ENCODE measurements around the gene CTNNA3. TPM values are rescaled to one million over a fixed set of nuclear protein-coding genes. Genes with fewer than 3 reads are reported as not detected.

Gene CTNNA3
- total and polyA plus RNA-seq, 3 donors from 2014 or later = 17.8 to 19.4 (median 18.3) TPM

- Histone ChIP-seq H3K4me3 (no peak overlapping the region), H3K27ac (no peak overlapping the region), H3K4me1 (no peaks in the 10 kb centered on the region), H3K36me3 (ENCODE audit: low read depth, missing control alignments) (no peaks in the 10 kb centered on the region), H3K9me3 (no peaks in the 10 kb centered on the region), H3K27me3 (no peaks in the 10 kb centered on the region)
- DNase-seq = no peak
- no peak for TF ChIP-seq POLR2A (IDR thresholded peaks at IDR 0.05)
- TF ChIP-seq CTCF (IDR thresholded peaks at IDR 0.05) = no peak
- intact Hi-C loops (cut with DNase I; ENCODE audit: low total_unique reads) = no loop called here
Observed at GRCh38 chr10:66746246-66746645, 949.7 kb downstream of the CTNNA3 start.

GRCh38 chr10:66744915-66745314 is 951.1 kb downstream of the CTNNA3 start:
- no peak for TF ChIP-seq POLR2A (IDR thresholded peaks at IDR 0.05)
- TF ChIP-seq CTCF (IDR thresholded peaks at IDR 0.05) = no peak
- H3K9me3 ChIP-seq = no peaks in the 10 kb centered on the region
- H3K27ac ChIP-seq = no peak overlapping the region
- 90 to 98% methylated on average over 2 of the region's 2 CpGs for WGBS, 2 donors
- no peaks in the 10 kb centered on the region for H3K4me1 ChIP-seq
- H3K4me3 ChIP-seq = no peak overlapping the region
- no peak for DNase-seq
- no peaks in the 10 kb centered on the region for H3K36me3 ChIP-seq (ENCODE audit: low read depth, missing control alignments)
- H3K27me3 ChIP-seq = no peaks in the 10 kb centered on the region
- intact Hi-C loops (cut with DNase I; ENCODE audit: low total_unique reads) = no loop called here

- intact Hi-C loops (cut with DNase I; ENCODE audit: low total_unique reads) = no loop called here
- DNase-seq = no peak
Observed at GRCh38 chr10:66737241-66737640, 958.8 kb downstream of the CTNNA3 start.

GRCh38 chr10:66723608-66724400 is 972.2 kb downstream of the CTNNA3 start:
- 62% methylated on average over 2 of the region's 2 CpGs for WGBS, 2 donors
- no peaks in the 10 kb centered on the region for H3K36me3 ChIP-seq (ENCODE audit: low read depth, missing control alignments)
- no peaks in the 10 kb centered on the region for H3K9me3 ChIP-seq
- H3K4me3 ChIP-seq = no peak overlapping the region
- no peaks in the 10 kb centered on the region for H3K4me1 ChIP-seq
- no peaks in the 10 kb centered on the region for H3K27me3 ChIP-seq
- intact Hi-C loops (cut with DNase I; ENCODE audit: low total_unique reads) = no loop called here
- DNase-seq = no peak
- no peak for TF ChIP-seq CTCF (IDR thresholded peaks at IDR 0.05)
- TF ChIP-seq POLR2A (IDR thresholded peaks at IDR 0.05) = no peak
- no peak overlapping the region for H3K27ac ChIP-seq

More at GRCh38 chr10:66737241-66737640, 958.8 kb downstream of the CTNNA3 start:
- H3K4me1 ChIP-seq = no peaks in the 10 kb centered on the region
- no peak overlapping the region for H3K4me3 ChIP-seq
- no peak overlapping the region for H3K27ac ChIP-seq
- no peaks in the 10 kb centered on the region for H3K36me3 ChIP-seq (ENCODE audit: low read depth, missing control alignments)
- no peaks in the 10 kb centered on the region for H3K27me3 ChIP-seq
- 85 to 94% methylated on average over 2 of the region's 2 CpGs for WGBS, 2 donors
- TF ChIP-seq CTCF (IDR thresholded peaks at IDR 0.05) = no peak
- no peak for TF ChIP-seq POLR2A (IDR thresholded peaks at IDR 0.05)
- no peaks in the 10 kb centered on the region for H3K9me3 ChIP-seq

GRCh38 chr10:66719483-66719882 is 976.5 kb downstream of the CTNNA3 start:
- WGBS, 2 donors = 83 to 100% methylated on average over 1 of the region's 1 CpG
- DNase-seq = no peak
- H3K27me3 ChIP-seq = no peaks in the 10 kb centered on the region
- H3K36me3 ChIP-seq (ENCODE audit: low read depth, missing control alignments) = no peaks in the 10 kb centered on the region
- no peak overlapping the region for H3K4me3 ChIP-seq
- TF ChIP-seq POLR2A (IDR thresholded peaks at IDR 0.05) (no peak), CTCF (IDR thresholded peaks at IDR 0.05) (no peak)
- no peak overlapping the region for H3K27ac ChIP-seq
- H3K9me3 ChIP-seq = no peaks in the 10 kb centered on the region
- H3K4me1 ChIP-seq = no peaks in the 10 kb centered on the region
- intact Hi-C loops (cut with DNase I; ENCODE audit: low total_unique reads) = no loop called here

All from testis (tissue), 3 donors.